ENCODE results near the gene CARD8.

DNA sequence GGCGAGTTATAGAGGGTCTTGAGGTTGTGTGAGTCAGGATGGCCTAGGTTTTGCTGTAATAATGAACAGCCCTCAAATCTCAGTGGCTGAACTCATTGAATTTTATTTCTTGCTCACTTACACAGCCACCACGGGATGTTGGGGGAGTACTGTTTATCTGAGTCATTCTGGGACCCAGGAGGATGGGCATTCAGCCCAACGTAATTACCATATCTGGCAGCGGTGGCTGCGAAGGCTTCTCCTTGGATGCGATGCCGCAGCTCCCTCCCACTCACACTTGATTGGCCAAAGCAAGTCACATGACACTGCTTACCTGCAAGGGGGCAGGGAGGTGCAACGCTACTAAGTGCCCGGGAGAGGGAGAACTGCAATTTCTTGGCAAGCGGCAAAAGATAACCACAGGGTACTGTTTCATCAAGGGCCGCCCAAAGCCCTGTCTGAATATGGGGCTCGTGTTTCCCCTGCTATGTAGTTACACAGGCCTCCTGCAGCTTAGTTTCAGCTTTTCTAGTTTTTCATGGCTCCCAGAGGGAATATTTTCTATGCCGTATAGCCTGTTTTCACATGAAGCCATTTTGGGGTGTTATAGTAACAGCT is 65.3 kb downstream of the CARD8 start:
- TF ChIP-seq POLR2AphosphoS5 (IDR thresholded peaks at IDR 0.05; ENCODE audit: low read depth, low read length) (no peak), POLR2A (IDR thresholded peaks at IDR 0.05; ENCODE audit: low read depth, low read length) (no peak)
